ENCODE measurements around the gene ATXN7L3. TPM values are rescaled to one million over a fixed set of nuclear protein-coding genes. Genes with fewer than 3 reads are reported as not detected.

The ATXN7L3 gene
- total RNA-seq, 1 experiment from 2014 or later: 86.7 TPM

DNA sequence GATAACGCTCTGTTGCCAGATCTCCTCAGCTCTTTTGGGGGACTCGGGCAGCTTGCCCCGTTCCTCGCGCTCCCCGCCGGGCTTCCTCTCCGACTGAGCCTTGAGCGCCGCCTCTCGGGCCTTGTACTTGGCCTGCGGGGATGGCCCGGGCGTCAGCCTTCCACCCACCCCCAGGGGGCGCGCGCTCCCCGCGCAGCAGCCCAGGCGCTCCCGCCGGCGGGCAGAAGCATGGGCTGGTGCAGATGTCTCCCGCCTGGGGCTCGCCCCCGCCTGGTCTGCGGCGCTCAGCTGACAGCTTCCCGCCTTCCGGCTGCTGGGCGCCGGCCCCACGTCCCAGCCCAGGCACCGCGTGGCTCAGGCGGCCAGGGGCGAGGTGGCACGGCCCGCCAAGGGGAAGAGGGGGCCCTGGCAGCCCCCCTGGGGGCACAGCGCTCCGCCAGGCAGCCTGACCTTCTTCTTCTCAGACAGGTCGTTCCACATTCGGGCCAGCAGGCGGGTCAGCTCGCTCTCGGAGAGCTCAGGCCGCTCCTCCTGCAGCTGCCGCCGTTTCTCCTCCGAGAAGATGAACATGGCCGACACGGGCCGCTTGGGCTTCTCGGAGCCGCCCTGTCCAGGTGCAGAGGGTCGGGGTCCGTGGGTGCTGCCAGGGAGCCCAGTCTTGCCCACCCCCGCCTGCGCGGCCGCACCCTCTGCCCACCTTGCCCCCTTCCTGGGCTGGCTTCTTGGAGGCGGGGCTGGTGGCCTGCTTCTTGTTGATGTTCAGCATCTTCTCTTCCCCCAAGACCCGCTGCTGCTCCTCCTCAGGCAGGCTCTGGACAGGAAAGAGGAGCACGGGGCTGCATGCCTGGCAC lies 10.9 kb upstream of the ATXN7L3 start:
- Histone ChIP-seq H4K20me1 (ENCODE audit: insufficient read depth) (no peaks in the 10 kb centered on the region), H2AFZ (ENCODE audit: low read depth, low read length, poor library complexity, severe bottlenecking) (no peak overlapping the region), H3K27me3 (ENCODE audit: insufficient read depth, low read length) (no peaks in the 10 kb centered on the region), H3K9me2 (ENCODE audit: insufficient read depth) (no peaks in the 10 kb centered on the region), H3K36me3 (ENCODE audit: control insufficient read depth in 1 of 2, insufficient read depth in 2 of 2, low read length in 2 of 2) (peaks cover 20 to 51% of the 10 kb centered on the region in 2 experiments; a peak in 3 of 4 replicates), H3K9ac (ENCODE audit: low read length) (peak overlapping the region; percentile 39), H3K9me3 (ENCODE audit: control insufficient read depth in 1 of 2, insufficient read depth in 1 of 2, low read depth in 1 of 2, low read length in 2 of 2) (no peaks in the 10 kb centered on the region), H3K4me2 (ENCODE audit: low read length) (peak overlapping the region; percentile 70), H3K79me2 (ENCODE audit: insufficient read depth, low read length) (peaks cover 14% of the 10 kb centered on the region; the same call in 1 of the 2 replicates), H3K27ac (ENCODE audit: low read depth, low read length) (peak overlapping the region; percentile 42), H3K4me3 (replicated peaks in 1 of 2; ENCODE audit: low read depth in 1 of 2, low read length in 2 of 2) (0 out of 4 replicates have a peak overlapping the region, but pooled peaks of 1 of the 2 experiments have one; percentile 2), H3K4me1 (ENCODE audit: control insufficient read depth in 1 of 2, insufficient read depth in 2 of 2, low read length in 2 of 2) (peaks cover 19 to 49% of the 10 kb centered on the region in 2 experiments)
- CTCF ChIA-PET: interaction anchor here (0.9 to 3.0 kb wide), 17 partner anchors 8 to 313 kb away, joined by 3 to 19 read pairs (median 7); partner anchors contain the start of genes FAM171A2, GRN, SLC25A39 and TMUB2
- POLR2A ChIA-PET: interaction anchor here (0.9 to 1.7 kb wide), 3 partner anchors 114 to 140 kb away, joined by 3 to 5 read pairs (median 3); partner anchors contain the start of genes G6PC3, GRN and SLC25A39
- intact Hi-C loops (cut with micrococcal nuclease): loop anchor here (2.0 to 10.0 kb wide), 2 partner anchors 116 to 314 kb away; no protein-coding TSS in a partner anchor
- ATAC-seq (peak; percentile 88), DNase-seq (ENCODE audit: low read depth, low spot score) (peak; percentile 63)
- no TSS peak for BruUV-seq (replicated peaks)
- RAD21 ChIA-PET (ENCODE audit: low non-redundant PET in 1 of 2, low total read pairs in 2 of 2, uncharacterized antibody in 2 of 2, unreplicated experiment in 2 of 2): interaction anchor here in 1 of 2 experiments (0.7 to 1.2 kb wide), 2 partner anchors 116 to 139 kb away, joined by 3 to 4 read pairs; no protein-coding TSS in a partner anchor
- TF ChIP-seq REST (IDR thresholded peaks at IDR 0.05; ENCODE audit: low read depth) (no peak), EGR1 (IDR thresholded peaks at IDR 0.05; ENCODE audit: low read depth) (peak; percentile 90), ELF1 (IDR thresholded peaks at IDR 0.05; ENCODE audit: borderline replicate concordance, low read depth) (no peak), CEBPB (IDR thresholded peaks at IDR 0.05; ENCODE audit: low read depth) (no peak), POLR2AphosphoS5 (IDR thresholded peaks at IDR 0.05; ENCODE audit: low read depth, low read length) (peak; percentile 56), ZNF274 (IDR thresholded peaks at IDR 0.05; ENCODE audit: low read depth, low read length) (no peak), ZFX (IDR thresholded peaks at IDR 0.05) (peak; percentile 33; the same call in 1 of the 2 replicates), POLR2A (IDR thresholded peaks at IDR 0.05; ENCODE audit: borderline replicate concordance, extremely low read depth, insufficient read depth, insufficient read length) (no peak), SIN3A (IDR thresholded peaks at IDR 0.05; ENCODE audit: low read depth) (no peak), RAD21 (IDR thresholded peaks at IDR 0.05; ENCODE audit: low read depth) (peak; percentile 99), MAX (IDR thresholded peaks at IDR 0.05) (peak; percentile 92), CBX3 (IDR thresholded peaks at IDR 0.05; ENCODE audit: low read depth) (no peak), CTCF (IDR thresholded peaks at IDR 0.05 in 2 of 3, conservative IDR thresholded peaks at IDR 0.05 in 1 of 3; ENCODE audit: borderline replicate concordance in 1 of 3, insufficient read depth in 1 of 3, low read depth in 2 of 3, low read length in 2 of 3) (peak; percentile 90 to 99 (median 99)), TCF7L2 (IDR thresholded peaks at IDR 0.05; ENCODE audit: borderline replicate concordance, extremely low read depth, insufficient read depth, insufficient read length) (no peak), JUND (IDR thresholded peaks at IDR 0.05) (no peak)
- TF ChIP-seq, protein P1, sequence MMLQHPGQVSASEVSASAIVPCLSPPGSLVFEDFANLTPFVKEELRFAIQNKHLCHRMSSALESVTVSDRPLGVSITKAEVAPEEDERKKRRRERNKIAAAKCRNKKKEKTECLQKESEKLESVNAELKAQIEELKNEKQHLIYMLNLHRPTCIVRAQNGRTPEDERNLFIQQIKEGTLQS (IDR thresholded peaks at IDR 0.05): no peak
- TF ChIP-seq, protein P2, sequence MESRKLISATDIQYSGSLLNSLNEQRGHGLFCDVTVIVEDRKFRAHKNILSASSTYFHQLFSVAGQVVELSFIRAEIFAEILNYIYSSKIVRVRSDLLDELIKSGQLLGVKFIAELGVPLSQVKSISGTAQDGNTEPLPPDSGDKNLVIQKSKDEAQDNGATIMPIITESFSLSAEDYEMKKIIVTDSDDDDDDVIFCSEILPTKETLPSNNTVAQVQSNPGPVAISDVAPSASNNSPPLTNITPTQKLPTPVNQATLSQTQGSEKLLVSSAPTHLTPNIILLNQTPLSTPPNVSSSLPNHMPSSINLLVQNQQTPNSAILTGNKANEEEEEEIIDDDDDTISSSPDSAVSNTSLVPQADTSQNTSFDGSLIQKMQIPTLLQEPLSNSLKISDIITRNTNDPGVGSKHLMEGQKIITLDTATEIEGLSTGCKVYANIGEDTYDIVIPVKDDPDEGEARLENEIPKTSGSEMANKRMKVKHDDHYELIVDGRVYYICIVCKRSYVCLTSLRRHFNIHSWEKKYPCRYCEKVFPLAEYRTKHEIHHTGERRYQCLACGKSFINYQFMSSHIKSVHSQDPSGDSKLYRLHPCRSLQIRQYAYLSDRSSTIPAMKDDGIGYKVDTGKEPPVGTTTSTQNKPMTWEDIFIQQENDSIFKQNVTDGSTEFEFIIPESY (IDR thresholded peaks at IDR 0.05; ENCODE audit: extremely low read depth, insufficient replicate concordance, low read length): peak; percentile 35
